H9 (cell line): ENCODE results near the gene ARID3C. TPM values are rescaled to one million over a fixed set of nuclear protein-coding genes. Genes with fewer than 3 reads are reported as not detected.

ENCODE experiments used
- DNase-seq: peaks from one replicate; pipeline ENCODE4 v3.0.0-alpha.2; 2017
- H2AFZ ChIP-seq: one replicate; pipeline ENCODE4 v1.6.1; 2013; ENCODE audit warnings: mild to moderate bottlenecking, low read length, control low read depth, moderate library complexity
- H2AK5ac ChIP-seq: 2 replicates; pipeline ENCODE4 v1.6.1; 2013; ENCODE audit warnings: low read length, control low read depth, mixed read lengths; ENCODE audit not compliant: insufficient read length
- H2BK120ac ChIP-seq: one replicate; pipeline ENCODE4 v1.6.1; 2013; ENCODE audit warnings: low read depth, mild to moderate bottlenecking, low read length, control low read depth, inconsistent platforms; ENCODE audit not compliant: poor library complexity, severe bottlenecking
- H2BK12ac ChIP-seq: 2 replicates; pipeline ENCODE4 v1.6.1; 2013; ENCODE audit warnings: low read length, control low read depth, mixed read lengths, low read depth; ENCODE audit not compliant: insufficient read length
- H2BK15ac ChIP-seq: 2 replicates; pipeline ENCODE4 v1.6.1; 2013; ENCODE audit warnings: low read depth, low read length, control low read depth
- H2BK20ac ChIP-seq: one replicate; pipeline ENCODE4 v1.6.1; 2013; ENCODE audit warnings: low read depth, mild to moderate bottlenecking, low read length, control low read depth, inconsistent platforms; ENCODE audit not compliant: poor library complexity, severe bottlenecking
- H2BK5ac ChIP-seq: 2 replicates; pipeline ENCODE4 v1.6.1; 2013; ENCODE audit warnings: low read length, control low read depth, mixed read lengths; ENCODE audit not compliant: insufficient read length
- H3K14ac ChIP-seq: 2 replicates; pipeline ENCODE4 v1.6.1; 2013; ENCODE audit warnings: low read length, control low read depth; ENCODE audit not compliant: insufficient read depth
- H3K18ac ChIP-seq: 2 replicates; pipeline ENCODE4 v1.6.1; 2013; ENCODE audit warnings: low read depth, mild to moderate bottlenecking, mixed read lengths, low read length, control low read depth; ENCODE audit not compliant: insufficient read length
- H3K23ac ChIP-seq: 2 replicates; pipeline ENCODE4 v1.6.1; 2013; ENCODE audit warnings: low read length, control low read depth, mixed read lengths, low read depth; ENCODE audit not compliant: insufficient read length
- H3K23me2 ChIP-seq: 2 replicates; pipeline ENCODE4 v1.6.1; 2013; ENCODE audit warnings: low read depth, mild to moderate bottlenecking, mixed read lengths, low read length, control low read depth; ENCODE audit not compliant: insufficient read length, poor library complexity, severe bottlenecking
- H3K27ac ChIP-seq: 2 replicates; pipeline ENCODE4 v1.5.1; 2013; ENCODE audit warnings: low read length, control low read depth, mixed read lengths, low read depth; ENCODE audit not compliant: insufficient read length
- H3K27me3 ChIP-seq: 2 replicates; pipeline ENCODE4 v1.6.1; 2013; ENCODE audit warnings: low read length, control low read depth, inconsistent platforms; ENCODE audit not compliant: insufficient read depth
- H3K4ac ChIP-seq: 2 replicates; pipeline ENCODE4 v1.6.1; 2013; ENCODE audit warnings: low read depth, mild to moderate bottlenecking, control low read depth, inconsistent platforms, low read length, moderate library complexity
- H3K4me1 ChIP-seq: 2 replicates; pipeline ENCODE4 v1.6.1; 2013; ENCODE audit warnings: low read length, control low read depth, inconsistent platforms; ENCODE audit not compliant: insufficient read depth
- H3K4me2 ChIP-seq: 2 replicates; pipeline ENCODE4 v1.6.1; 2013; ENCODE audit warnings: low read length, control low read depth, mixed read lengths; ENCODE audit not compliant: insufficient read length, insufficient read depth
- H3K56ac ChIP-seq: 2 replicates; pipeline ENCODE4 v1.6.1; 2013; ENCODE audit warnings: low read depth, mild to moderate bottlenecking, mixed read lengths, low read length, control low read depth; ENCODE audit not compliant: insufficient read length
- H3K79me1 ChIP-seq: 2 replicates; pipeline ENCODE4 v1.6.1; 2013; ENCODE audit warnings: low read depth, mild to moderate bottlenecking, moderate library complexity, low read length, control low read depth, inconsistent platforms; ENCODE audit not compliant: insufficient read depth, poor library complexity, severe bottlenecking
- H3K79me2 ChIP-seq: 2 replicates; pipeline ENCODE4 v1.6.1; 2013; ENCODE audit warnings: low read length, control low read depth, inconsistent platforms; ENCODE audit not compliant: insufficient read depth
- H3K9ac ChIP-seq: 2 replicates; pipeline ENCODE4 v1.6.1; 2013; ENCODE audit warnings: low read length, control low read depth, mixed read lengths; ENCODE audit not compliant: insufficient read length; ENCODE audit errors: extremely low read depth
- H3K9me3 ChIP-seq: one replicate; pipeline ENCODE4 v1.6.1; 2013; ENCODE audit warnings: low read depth, low read length, inconsistent platforms; ENCODE audit not compliant: control insufficient read depth
- H3T11ph ChIP-seq: one replicate; pipeline ENCODE4 v1.6.1; 2013; ENCODE audit warnings: mild to moderate bottlenecking, low read length, control low read depth, inconsistent platforms
- H4K20me1 ChIP-seq: one replicate; pipeline ENCODE4 v1.6.1; 2013; ENCODE audit not compliant: control insufficient read depth, insufficient read length, insufficient read depth
- H4K5ac ChIP-seq: 2 replicates; pipeline ENCODE4 v1.6.1; 2013; ENCODE audit warnings: low read depth, mild to moderate bottlenecking, mixed read lengths, low read length, control low read depth; ENCODE audit not compliant: insufficient read length
- H4K8ac ChIP-seq: replicated peaks from 2 replicates; pipeline ENCODE4 v1.6.1; 2013; ENCODE audit warnings: low read length, control low read depth, mixed read lengths, low read depth; ENCODE audit not compliant: insufficient read length
- H4K91ac ChIP-seq: 2 replicates; pipeline ENCODE4 v1.6.1; 2013; ENCODE audit warnings: low read depth, mild to moderate bottlenecking, moderate library complexity, mixed read lengths, low read length, control low read depth; ENCODE audit not compliant: insufficient read length
- H3K27ac Mint-ChIP-seq, 3 experiments: 2 replicates in 2 of 3; 3 replicates in 1 of 3; pipeline ENCODE4 v1.8.0; 2020 to 2021; ENCODE audit warnings: mixed read lengths in 3 of 3, mild to moderate bottlenecking in 1 of 3, moderate library complexity in 1 of 3
- H3K27me3 Mint-ChIP-seq: 2 replicates; pipeline ENCODE4 v1.8.0; 2021; ENCODE audit warnings: low read depth, mild to moderate bottlenecking, moderate library complexity, mixed read lengths
- H3K36me3 Mint-ChIP-seq, 3 experiments: 2 replicates in 2 of 3; 3 replicates in 1 of 3; pipeline ENCODE4 v1.8.0; 2020 to 2021; ENCODE audit warnings: low read depth in 3 of 3, mixed read lengths in 3 of 3; ENCODE audit not compliant: insufficient read depth in 1 of 3
- H3K4me1 Mint-ChIP-seq, 2 experiments: 2 replicates each; pipeline ENCODE4 v1.8.0; 2020; ENCODE audit warnings: mixed read lengths in 2 of 2
- H3K4me3 Mint-ChIP-seq, 2 experiments: 2 replicates in 1 of 2; 3 replicates in 1 of 2; pipeline ENCODE4 v1.8.0; 2020 to 2021; ENCODE audit warnings: mild to moderate bottlenecking in 2 of 2, mixed read lengths in 2 of 2, moderate library complexity in 1 of 2
- H3K9me3 Mint-ChIP-seq, 2 experiments: 2 replicates in 1 of 2; 3 replicates in 1 of 2; pipeline ENCODE4 v1.8.0; 2020; ENCODE audit warnings: mild to moderate bottlenecking in 2 of 2, mixed read lengths in 2 of 2, moderate library complexity in 1 of 2
- WGBS: extraction: QIAGEN DNeasy Blood & Tissue Kit; methylation state at CpG from one replicate; pipeline ENCODE4 v1.1.7; 2013; ENCODE audit warnings: missing lambda C conversion rate, low lambda C conversion rate, mixed read lengths; ENCODE audit not compliant: insufficient read length; ENCODE audit errors: extremely low coverage; 5-methylcytosine and 5-hydroxymethylcytosine counted together
- total RNA-seq: library from RNA; stranded (reverse); gene quantifications from 2 replicates; pipeline ENCODE4 v1.2.1, GENCODE V29; 2021
- TF ChIP-seq, protein P1 (sequence below): fragments of 200-600 bp; sonication (generic); conservative IDR thresholded peaks from 3 replicates; pipeline ENCODE4 v1.8.0; 2021; ENCODE audit warnings: antibody characterized with exemption, mild to moderate bottlenecking

The ARID3C gene
- total RNA-seq, 1 experiment from 2014 or later = not detected

DNA sequence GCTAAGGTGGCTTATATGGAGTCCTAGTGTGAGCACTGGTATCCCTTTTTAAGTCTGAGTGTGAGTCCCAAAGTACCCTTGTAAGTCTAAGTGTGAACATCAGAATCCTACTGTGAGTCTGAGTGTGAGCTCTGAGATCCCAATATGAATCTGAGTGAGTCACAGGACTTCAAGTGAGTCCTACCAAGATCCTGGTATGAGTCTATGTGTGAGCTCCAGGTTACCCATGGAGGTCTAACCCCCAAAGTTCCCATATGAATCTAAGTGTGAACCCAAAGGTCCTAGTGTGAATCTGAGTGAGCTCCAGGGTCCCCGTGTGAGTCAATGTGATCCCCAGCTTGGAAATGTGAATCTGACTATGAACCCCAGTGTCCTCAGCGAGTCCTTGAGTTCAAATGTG is 41.6 kb downstream of the ARID3C start:
- Mint-ChIP-seq H3K4me3 (no peak overlapping the region), H3K36me3 (no peaks in the 10 kb centered on the region), H3K4me1 (peaks cover 32 to 39% of the 10 kb centered on the region in 2 experiments), H3K9me3 (no peaks in the 10 kb centered on the region; a peak in 2 of 5 replicates), H3K27ac (no peak overlapping the region), H3K27me3 (peaks cover 100% of the 10 kb centered on the region)
- Histone ChIP-seq H3K27ac (no peak overlapping the region), H3K27me3 (peaks cover 72% of the 10 kb centered on the region), H2BK5ac (no peak overlapping the region), H3K9me3 (no peaks in the 10 kb centered on the region), H3K23ac (no peak overlapping the region), H2BK12ac (no peak overlapping the region), H3K23me2 (peaks cover 21% of the 10 kb centered on the region), H3K79me1 (no peaks in the 10 kb centered on the region), H3K9ac (no peak overlapping the region), H2BK15ac (no peak overlapping the region), H4K20me1 (peaks cover 7% of the 10 kb centered on the region), H2BK20ac (no peak overlapping the region), H4K5ac (no peak overlapping the region), H3K18ac (no peak overlapping the region), H2AFZ (no peak overlapping the region), H2BK120ac (no peak overlapping the region), H3K14ac (no peak overlapping the region), H3K79me2 (no peaks in the 10 kb centered on the region), H3K4me2 (no peak overlapping the region), H3K56ac (no peak overlapping the region), H3T11ph (no peak overlapping the region), H3K4me1 (peaks cover 8% of the 10 kb centered on the region; the same call in 1 of the 2 replicates), H4K91ac (no peak overlapping the region), H4K8ac (no peak overlapping the region), H3K4ac (no peak overlapping the region), H2AK5ac (no peak overlapping the region)
- WGBS = no CpG with 5 or more reads among the region's 2 CpGs
- TF ChIP-seq, protein P1, sequence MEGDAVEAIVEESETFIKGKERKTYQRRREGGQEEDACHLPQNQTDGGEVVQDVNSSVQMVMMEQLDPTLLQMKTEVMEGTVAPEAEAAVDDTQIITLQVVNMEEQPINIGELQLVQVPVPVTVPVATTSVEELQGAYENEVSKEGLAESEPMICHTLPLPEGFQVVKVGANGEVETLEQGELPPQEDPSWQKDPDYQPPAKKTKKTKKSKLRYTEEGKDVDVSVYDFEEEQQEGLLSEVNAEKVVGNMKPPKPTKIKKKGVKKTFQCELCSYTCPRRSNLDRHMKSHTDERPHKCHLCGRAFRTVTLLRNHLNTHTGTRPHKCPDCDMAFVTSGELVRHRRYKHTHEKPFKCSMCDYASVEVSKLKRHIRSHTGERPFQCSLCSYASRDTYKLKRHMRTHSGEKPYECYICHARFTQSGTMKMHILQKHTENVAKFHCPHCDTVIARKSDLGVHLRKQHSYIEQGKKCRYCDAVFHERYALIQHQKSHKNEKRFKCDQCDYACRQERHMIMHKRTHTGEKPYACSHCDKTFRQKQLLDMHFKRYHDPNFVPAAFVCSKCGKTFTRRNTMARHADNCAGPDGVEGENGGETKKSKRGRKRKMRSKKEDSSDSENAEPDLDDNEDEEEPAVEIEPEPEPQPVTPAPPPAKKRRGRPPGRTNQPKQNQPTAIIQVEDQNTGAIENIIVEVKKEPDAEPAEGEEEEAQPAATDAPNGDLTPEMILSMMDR = no peak
- no peak for DNase-seq
